Osteoblast (primary cell): ENCODE data around the gene SMIM29. TPM values are rescaled to one million over a fixed set of nuclear protein-coding genes. Genes with fewer than 3 reads are reported as not detected.
A peak's percentile ranks its signal among the peaks of the same experiment; 100 is the strongest.
"Not testable (repeated sequence)": the region's sequence is repeated elsewhere in the genome, so short reads cannot be mapped to it uniquely, and the experiment has no call there.

Source experiments
- DNase-seq: peaks from one replicate; pipeline ENCODE4 v3.0.0; 2011; ENCODE audit warnings: low spot score, mixed read lengths; ENCODE audit not compliant: insufficient read length; ENCODE audit errors: missing footprints
- H2AFZ ChIP-seq: 2 replicates; pipeline ENCODE4 v1.6.0; 2011; ENCODE audit warnings: mild to moderate bottlenecking, low read length
- H3K27ac ChIP-seq: 2 replicates; pipeline ENCODE4 v1.5.1; 2011; ENCODE audit warnings: mild to moderate bottlenecking, low read depth, low read length, moderate library complexity
- H3K27me3 ChIP-seq: 2 replicates; pipeline ENCODE4 v1.6.0; 2012; ENCODE audit warnings: mild to moderate bottlenecking, control low read depth, inconsistent platforms, low read length, moderate library complexity; ENCODE audit not compliant: insufficient read depth
- H3K36me3 ChIP-seq: 2 replicates; pipeline ENCODE4 v1.5.1; 2011; ENCODE audit warnings: mild to moderate bottlenecking, low read length, control low read depth, moderate library complexity; ENCODE audit not compliant: insufficient read depth
- H3K4me1 ChIP-seq: 2 replicates; pipeline ENCODE4 v1.5.1; 2011; ENCODE audit warnings: mild to moderate bottlenecking, low read length, control low read depth, moderate library complexity; ENCODE audit not compliant: insufficient read depth
- H3K4me2 ChIP-seq: 2 replicates; pipeline ENCODE4 v1.6.0; 2011; ENCODE audit warnings: mild to moderate bottlenecking, low read length; ENCODE audit not compliant: insufficient read depth
- H3K4me3 ChIP-seq: fragments of 200-600 bp; sonication (generic); 3 replicates; pipeline ENCODE4 v1.5.1; 2012; ENCODE audit warnings: mild to moderate bottlenecking, low read length, inconsistent platforms; ENCODE audit not compliant: insufficient read depth
- H3K79me2 ChIP-seq: 2 replicates; pipeline ENCODE4 v1.6.0; 2012; ENCODE audit warnings: mild to moderate bottlenecking, low read length, control low read depth, inconsistent platforms; ENCODE audit not compliant: insufficient read depth
- H3K9me3 ChIP-seq: 2 replicates; pipeline ENCODE4 v1.5.1; 2011; ENCODE audit warnings: low read depth, low read length, control low read depth
- H4K20me1 ChIP-seq: 2 replicates; pipeline ENCODE4 v1.6.0; 2012; ENCODE audit warnings: mild to moderate bottlenecking, low read length, control low read depth; ENCODE audit not compliant: insufficient read depth
- CTCF ChIP-seq: IDR thresholded peaks from 2 replicates; pipeline ENCODE4 v1.5.1; 2011; ENCODE audit warnings: mild to moderate bottlenecking, low read depth, low read length, moderate library complexity; ENCODE audit errors: extremely low read depth
- total RNA-seq: library from RNA; depleted of rRNA; stranded (reverse); fragments of >200 nt; gene quantifications from 2 replicates; pipeline ENCODE4 v1.2.3, GENCODE V29; 2012

The SMIM29 gene
- total RNA-seq, 1 donor: 35.1 TPM

GRCh38 chr6:34248198-34248726 is 544 bp downstream of the SMIM29 start:
- TF ChIP-seq CTCF: no peak
- H3K27ac ChIP-seq: peak overlapping the region; percentile 80
- H3K36me3 ChIP-seq: peaks cover 7% of the 10 kb centered on the region
- DNase-seq: peak; percentile 89
- H2AFZ ChIP-seq: peak overlapping the region; percentile 93
- no peaks in the 10 kb centered on the region for H3K9me3 ChIP-seq
- peaks cover 30% of the 10 kb centered on the region for H3K4me1 ChIP-seq
- peaks cover 8% of the 10 kb centered on the region for H4K20me1 ChIP-seq
- H3K79me2 ChIP-seq: peaks cover 18% of the 10 kb centered on the region
- no peaks in the 10 kb centered on the region for H3K27me3 ChIP-seq
- peak overlapping the region; percentile 99 for H3K4me2 ChIP-seq
- peak overlapping the region; percentile 94 for H3K4me3 ChIP-seq

GRCh38 chr6:34247481-34248197 is 1.2 kb downstream of the SMIM29 start:
- DNase-seq: peak; percentile 61
- Histone ChIP-seq H2AFZ (no peak overlapping the region), H3K27ac (peak overlapping the region; percentile 80), H4K20me1 (peaks cover 8% of the 10 kb centered on the region), H3K4me1 (peaks cover 36% of the 10 kb centered on the region), H3K4me2 (peak overlapping the region; percentile 99), H3K36me3 (peaks cover 9% of the 10 kb centered on the region), H3K4me3 (peak overlapping the region; percentile 94), H3K79me2 (peaks cover 18% of the 10 kb centered on the region), H3K9me3 (no peaks in the 10 kb centered on the region), H3K27me3 (no peaks in the 10 kb centered on the region)
- no peak for TF ChIP-seq CTCF

GRCh38 chr6:34246563-34247391 is 2.0 kb downstream of the SMIM29 start:
- H3K36me3 ChIP-seq: peaks cover 17% of the 10 kb centered on the region
- peaks cover 18% of the 10 kb centered on the region for H3K79me2 ChIP-seq
- no peaks in the 10 kb centered on the region for H3K9me3 ChIP-seq
- H3K4me2 ChIP-seq: no peak overlapping the region
- DNase-seq: peak; percentile 79
- H3K4me1 ChIP-seq: peaks cover 45% of the 10 kb centered on the region
- peaks cover 8% of the 10 kb centered on the region for H4K20me1 ChIP-seq
- peak overlapping the region; percentile 52 for H3K27ac ChIP-seq
- H3K27me3 ChIP-seq: no peaks in the 10 kb centered on the region
- no peak overlapping the region for H2AFZ ChIP-seq
- no peak overlapping the region for H3K4me3 ChIP-seq
- peak; percentile 41 for TF ChIP-seq CTCF

DNA sequence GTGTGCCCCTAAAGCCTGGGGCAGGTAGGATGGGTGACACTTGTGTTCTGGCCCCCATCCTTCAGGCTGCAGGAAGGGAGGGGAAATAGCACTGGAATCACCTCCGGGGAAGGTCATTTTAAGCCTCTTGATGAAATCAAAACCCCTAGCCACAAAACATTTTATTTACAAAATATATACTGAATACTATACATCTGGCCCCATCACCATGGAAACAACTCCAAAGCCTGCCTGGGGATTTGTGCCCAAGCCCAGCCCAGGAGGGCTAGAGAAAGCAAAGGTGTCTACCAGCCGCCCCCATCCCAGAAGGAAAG is 2.6 kb downstream of the SMIM29 start:
- no peak for TF ChIP-seq CTCF
- H3K4me2 ChIP-seq: no peak overlapping the region
- peak; percentile 34 for DNase-seq
- peaks cover 8% of the 10 kb centered on the region for H4K20me1 ChIP-seq
- H3K4me1 ChIP-seq: peaks cover 46% of the 10 kb centered on the region
- peak overlapping the region; percentile 52 for H3K27ac ChIP-seq
- peaks cover 23% of the 10 kb centered on the region for H3K36me3 ChIP-seq
- H3K9me3 ChIP-seq: no peaks in the 10 kb centered on the region
- no peaks in the 10 kb centered on the region for H3K27me3 ChIP-seq
- no peak overlapping the region for H2AFZ ChIP-seq
- no peak overlapping the region for H3K4me3 ChIP-seq
- peaks cover 20% of the 10 kb centered on the region for H3K79me2 ChIP-seq

GRCh38 chr6:34245761-34246140 is 3.1 kb downstream of the SMIM29 start:
- not testable (repeated sequence) for H3K27ac ChIP-seq, DNase-seq, H3K27me3 ChIP-seq, H3K9me3 ChIP-seq, H3K4me3 ChIP-seq, H2AFZ ChIP-seq, H4K20me1 ChIP-seq, H3K4me2 ChIP-seq
- peaks cover 27% of the 10 kb centered on the region for H3K36me3 ChIP-seq
- H3K4me1 ChIP-seq: peaks cover 46% of the 10 kb centered on the region
- H3K79me2 ChIP-seq: peaks cover 21% of the 10 kb centered on the region
